Jurkat, Clone E6-1 (cell line): ENCODE data around the gene OR9A2. TPM values are rescaled to one million over a fixed set of nuclear protein-coding genes. Genes with fewer than 3 reads are reported as not detected.

Experiments used
- DNase-seq: peaks from one replicate; pipeline ENCODE4 v3.0.0-alpha.2; 2011; ENCODE audit warnings: low read depth, low spot score
- H3K4me3 ChIP-seq: 2 replicates; pipeline ENCODE4 v1.5.1; 2011; ENCODE audit warnings: mild to moderate bottlenecking, low read length, control low read depth, moderate library complexity
- polyA plus RNA-seq: library from polyadenylated mRNA; unstranded; fragments of >200 nt; gene quantifications from one replicate; pipeline ENCODE4 v1.2.1, GENCODE V29; 2012; ENCODE audit warnings: missing spikeins; ENCODE audit not compliant: insufficient read length, insufficient read depth

Gene OR9A2
- not detected for polyA plus RNA-seq

DNA sequence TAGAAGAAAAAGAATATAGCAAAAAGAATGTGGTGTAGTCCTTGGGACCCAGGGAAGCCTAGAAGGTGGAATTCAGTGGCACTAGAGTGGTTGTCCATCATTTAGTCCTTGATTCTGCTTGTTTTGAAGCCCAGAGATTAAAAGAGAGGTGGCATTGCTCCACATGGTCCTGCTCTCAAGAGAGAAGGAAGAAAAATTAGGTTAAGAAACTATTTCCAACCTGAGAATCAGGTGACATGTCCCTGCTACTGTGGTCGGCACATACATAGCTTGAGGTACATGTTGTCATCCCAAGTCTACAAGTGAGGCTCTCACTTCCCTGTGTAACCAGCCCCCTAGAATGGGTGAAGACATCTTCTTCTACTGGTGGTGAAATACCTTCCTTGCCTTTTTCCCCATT lies at the start of gene OR9A2:
OR9A2 (minus strand) TSS at position 101 of the 400 bp plus-strand sequence; CDS start at position 101, 0 bp downstream.
- no peak within 1 kb of the TSS for H3K4me3 ChIP-seq
- DNase-seq = no peak

DNA sequence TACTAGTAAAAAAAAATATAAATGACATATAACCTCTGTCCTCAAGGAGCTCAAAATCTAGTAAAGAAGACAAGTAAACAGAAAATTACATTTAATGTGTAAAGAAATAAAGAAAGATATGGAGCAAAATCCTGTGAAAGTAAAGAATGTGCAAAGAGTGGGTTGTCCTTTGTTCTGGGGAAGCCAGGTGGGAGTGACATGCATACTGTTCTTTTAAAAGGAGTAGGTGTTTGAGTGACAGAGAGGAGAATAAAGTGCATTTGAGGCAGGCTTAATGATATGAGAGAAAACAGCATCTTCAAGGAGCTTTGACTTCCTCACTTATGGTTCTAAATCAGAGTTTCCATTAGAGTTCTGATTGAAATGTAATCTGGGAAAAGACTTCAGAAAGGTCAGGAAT lies 47.2 kb upstream of the OR9A2 start:
- DNase-seq = no peak
- H3K4me3 ChIP-seq = no peak overlapping the region

DNA sequence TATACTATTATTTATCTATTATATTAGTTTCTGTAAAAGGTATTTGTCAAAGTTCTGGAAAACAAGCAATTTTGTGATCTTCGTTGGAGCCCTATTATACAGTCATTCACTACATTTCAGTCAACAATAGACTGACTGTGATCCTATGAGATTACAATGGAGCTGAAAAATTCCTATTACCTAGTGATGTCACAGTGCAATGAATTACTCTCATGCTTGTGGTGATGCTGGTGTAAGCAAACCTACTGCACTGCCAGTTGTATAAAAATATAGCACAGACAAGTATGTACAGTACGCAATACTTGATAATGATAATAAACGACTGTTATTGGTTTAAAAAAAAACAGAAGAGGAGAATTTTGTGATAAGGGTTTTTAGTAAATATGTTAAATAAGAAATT lies 46.6 kb upstream of the OR9A2 start:
- DNase-seq = no peak
- H3K4me3 ChIP-seq = no peak overlapping the region

GRCh38 chr7:143069912-143070500 lies 43.1 kb upstream of the OR9A2 start:
- DNase-seq = no peak
- no peak overlapping the region for H3K4me3 ChIP-seq

GRCh38 chr7:143068446-143068845 lies 41.5 kb upstream of the OR9A2 start:
- no peak overlapping the region for H3K4me3 ChIP-seq
- no peak for DNase-seq

- H3K4me3 ChIP-seq = no peak overlapping the region
- no peak for DNase-seq
Observed at GRCh38 chr7:143063741-143064140, 36.8 kb upstream of the OR9A2 start.

DNA sequence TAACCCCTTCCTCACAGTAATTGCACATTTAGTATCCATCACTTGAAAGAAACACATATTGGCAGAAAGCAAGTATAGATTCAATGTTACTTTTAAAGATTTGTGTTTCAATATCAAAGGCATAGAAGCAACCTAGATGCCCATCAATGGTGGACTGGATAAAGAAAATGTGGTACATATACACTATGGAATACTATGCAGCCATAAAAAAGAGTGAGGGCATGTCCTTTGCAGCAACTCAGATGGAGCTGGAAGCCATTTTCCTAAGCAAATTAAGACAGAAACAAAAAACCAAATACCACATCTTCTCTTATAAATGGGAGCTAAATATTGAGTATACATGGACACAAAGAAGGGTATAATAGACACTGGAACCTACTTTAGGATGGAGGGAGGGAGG lies 28.8 kb upstream of the OR9A2 start:
- no peak for DNase-seq
- H3K4me3 ChIP-seq = no peak overlapping the region

DNA sequence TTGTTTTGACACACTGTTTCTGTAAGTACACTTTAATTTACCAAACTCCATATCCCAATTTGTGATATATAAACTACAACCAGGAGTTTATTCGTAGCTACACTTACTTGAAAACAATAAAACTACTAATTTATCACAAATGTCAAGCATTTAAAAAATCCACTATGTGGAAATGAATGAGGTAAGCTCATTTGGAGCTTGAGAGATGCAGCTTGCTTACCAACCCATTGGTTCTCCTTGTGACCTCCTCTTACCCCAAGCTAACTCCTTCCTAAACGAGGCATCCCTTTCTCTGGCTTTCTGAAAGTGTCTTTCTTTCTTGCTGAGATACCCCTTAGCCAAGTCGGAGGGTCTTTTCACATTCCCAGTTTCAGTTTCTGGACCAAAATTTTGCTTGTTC lies 27.7 kb upstream of the OR9A2 start:
- no peak overlapping the region for H3K4me3 ChIP-seq
- DNase-seq = no peak

- DNase-seq = no peak
- no peak within 1 kb of the TSS for H3K4me3 ChIP-seq
Observed at GRCh38 chr7:143052041-143052440, 25.1 kb upstream of the OR9A2 start, which contains the start of gene OR6V1. Gene OR6V1, plus strand, starts transcription at chr7:143052341. Its CDS starts 0 bp downstream, at chr7:143052341.

GRCh38 chr7:143050931-143051330 lies 24.0 kb upstream of the OR9A2 start:
- no peak overlapping the region for H3K4me3 ChIP-seq
- DNase-seq = no peak

DNA sequence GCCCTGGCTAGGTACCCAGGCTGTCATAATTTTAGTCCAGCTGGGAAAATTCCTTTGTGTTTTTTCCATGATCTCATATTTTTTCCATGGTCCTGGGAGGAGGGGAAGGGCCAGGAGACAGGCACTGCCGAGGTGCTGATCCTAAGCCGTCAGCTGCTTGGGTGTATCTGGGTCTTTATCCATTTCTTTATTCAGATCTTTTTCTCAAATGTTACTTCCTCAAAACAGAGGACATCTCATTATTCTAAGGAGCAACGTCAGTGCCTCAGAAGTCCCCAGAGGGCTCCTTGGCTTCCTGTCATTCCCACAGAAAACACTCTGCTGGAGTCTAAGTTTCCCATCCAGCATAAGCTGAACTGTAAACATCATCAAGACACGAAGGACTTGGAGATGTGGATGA lies 22.4 kb upstream of the OR9A2 start:
- no peak overlapping the region for H3K4me3 ChIP-seq
- DNase-seq = no peak

- H3K4me3 ChIP-seq = no peak overlapping the region
- no peak for DNase-seq
Observed at GRCh38 chr7:143048827-143049226, 21.9 kb upstream of the OR9A2 start.

GRCh38 chr7:143047326-143047725 lies 20.4 kb upstream of the OR9A2 start:
- DNase-seq = no peak
- H3K4me3 ChIP-seq = no peak overlapping the region

DNA sequence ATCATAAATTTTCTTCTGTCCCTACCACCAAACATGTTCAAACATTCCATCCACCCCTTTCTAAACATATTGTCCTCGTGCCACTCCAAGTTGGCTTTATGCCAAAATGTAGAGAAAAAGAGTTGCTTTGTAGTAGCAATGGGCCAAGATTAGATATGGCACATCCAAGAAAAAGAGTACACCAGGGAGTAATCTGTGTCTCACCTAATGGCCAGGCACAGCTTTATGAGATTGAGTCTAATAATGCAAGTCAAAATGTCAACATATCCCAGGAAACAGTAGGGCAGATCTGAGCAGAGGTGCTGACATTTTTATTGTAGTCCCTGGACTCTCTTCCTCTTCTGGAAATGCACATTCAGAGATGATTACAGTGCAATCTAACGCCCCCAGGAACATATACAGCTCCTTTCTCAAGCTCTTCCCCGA lies 19.5 kb upstream of the OR9A2 start:
- H3K4me3 ChIP-seq = no peak overlapping the region
- no peak for DNase-seq

DNA sequence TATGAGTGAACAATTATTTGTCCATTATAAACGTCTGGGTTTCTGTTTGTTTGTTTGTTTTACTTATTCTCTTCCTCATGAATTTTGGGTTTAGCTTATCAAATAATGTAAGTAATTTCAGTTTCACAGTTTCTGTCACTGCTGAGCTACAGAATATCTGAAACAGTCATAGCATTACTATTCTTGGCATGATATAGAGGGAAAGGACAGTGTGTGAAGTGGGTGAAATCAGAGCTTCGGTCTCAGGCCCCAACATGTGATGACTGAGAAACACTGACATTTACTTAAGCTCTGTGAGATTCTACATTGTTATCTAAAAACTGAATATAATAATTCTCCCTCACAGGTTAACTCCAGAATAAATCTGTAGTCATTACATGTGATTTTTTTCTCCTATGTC lies 16.5 kb upstream of the OR9A2 start:
- H3K4me3 ChIP-seq = no peak overlapping the region
- no peak for DNase-seq

DNA sequence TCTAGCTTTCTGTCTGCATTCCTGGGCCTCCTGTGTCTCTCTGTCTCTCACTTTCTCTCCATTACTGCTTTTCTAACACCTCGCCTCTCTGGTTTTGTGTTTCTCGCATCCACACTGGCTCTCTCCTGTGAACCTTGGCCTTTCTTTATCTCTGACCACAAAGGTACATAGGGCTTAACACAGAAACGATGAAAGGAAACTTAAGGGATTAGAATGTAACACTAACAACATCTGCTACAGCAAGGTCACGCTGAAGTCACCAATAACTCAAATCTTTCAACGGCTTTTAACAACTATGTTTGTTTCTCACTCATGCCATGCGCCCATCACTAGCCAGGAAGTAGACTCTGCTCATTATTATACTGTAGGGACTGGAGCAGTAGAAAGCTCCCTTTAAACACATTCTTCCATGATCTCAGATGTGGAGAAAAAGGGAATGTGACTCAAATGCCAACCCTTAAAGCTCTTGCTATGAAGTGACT lies 15.9 kb upstream of the OR9A2 start:
- no peak overlapping the region for H3K4me3 ChIP-seq
- DNase-seq = no peak

GRCh38 chr7:143042159-143042789 lies 15.3 kb upstream of the OR9A2 start:
- H3K4me3 ChIP-seq = no peak overlapping the region
- no peak for DNase-seq

DNA sequence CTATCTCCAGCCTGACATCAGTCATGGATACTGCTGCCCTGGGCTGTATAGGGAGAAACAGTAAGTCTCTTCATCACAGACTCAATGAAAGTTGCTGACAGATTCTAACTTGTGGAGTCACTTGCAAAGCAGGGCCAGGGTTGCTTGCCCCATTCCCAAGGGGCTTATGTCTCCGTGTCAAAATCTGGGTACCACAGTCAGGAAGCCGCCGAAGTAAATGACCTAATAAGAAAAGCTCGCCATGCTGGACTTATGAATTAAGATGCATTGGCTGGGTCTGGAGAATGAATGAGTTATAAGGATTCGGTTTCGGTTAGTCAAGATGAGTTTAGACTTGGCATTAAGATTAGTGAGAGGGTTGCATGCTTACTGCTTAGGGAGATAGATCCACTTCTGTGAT lies 14.4 kb upstream of the OR9A2 start:
- DNase-seq = no peak
- H3K4me3 ChIP-seq = no peak overlapping the region

DNA sequence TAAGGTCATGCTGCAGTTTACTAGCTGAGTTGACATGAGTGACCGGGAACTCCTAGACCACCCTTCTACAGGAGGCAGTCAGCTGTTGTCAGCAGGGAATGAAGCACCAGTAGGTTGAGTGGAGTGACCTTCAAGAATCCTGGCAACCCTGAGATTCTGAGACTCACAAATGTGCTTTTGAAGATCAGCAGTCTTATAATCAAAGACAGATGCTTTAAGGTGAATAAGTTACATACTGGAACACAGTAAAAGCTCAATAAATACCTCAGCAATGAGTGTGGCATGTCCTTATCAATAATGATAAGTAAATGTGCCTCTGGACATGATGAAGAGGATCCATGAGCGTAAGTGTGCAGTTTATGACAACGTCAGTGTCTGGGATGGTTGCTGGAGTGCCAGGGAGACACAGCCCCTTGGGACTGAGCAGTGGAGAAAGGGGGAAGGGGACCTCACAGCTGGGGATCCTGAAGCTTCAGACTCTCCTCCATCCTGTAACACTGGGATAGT lies 13.3 kb upstream of the OR9A2 start:
- DNase-seq = no peak
- H3K4me3 ChIP-seq = no peak overlapping the region

- H3K4me3 ChIP-seq = no peak overlapping the region
- no peak for DNase-seq
Observed at GRCh38 chr7:143038635-143039034, 11.7 kb upstream of the OR9A2 start.

- DNase-seq = no peak
- H3K4me3 ChIP-seq = no peak overlapping the region
Observed at GRCh38 chr7:143027683-143028082, 751 bp upstream of the OR9A2 start.
